Thyroid gland (tissue), 4 donors: ENCODE results near the gene CADPS. TPM values are rescaled to one million over a fixed set of nuclear protein-coding genes. Genes with fewer than 3 reads are reported as not detected.

Source experiments
- DNase-seq, 2 donors: peaks; one replicate each; pipeline ENCODE4 v3.0.0-alpha.2; 2019
- H3K27ac ChIP-seq, 3 donors: fragments of 200-600 bp; sonication (generic); 1 replicate in 2 of 3; 2 replicates in 1 of 3; pipeline ENCODE4 v1.5.1; 2016 to 2019; ENCODE audit warnings: mild to moderate bottlenecking in 1 of 3, moderate library complexity in 1 of 3
- H3K27me3 ChIP-seq: fragments of 200-600 bp; sonication (generic); one replicate; pipeline ENCODE4 v1.5.1; 2019
- H3K36me3 ChIP-seq, 2 donors: fragments of 200-600 bp; sonication (generic); one replicate each; pipeline ENCODE4 v1.5.1; 2016 to 2019
- H3K4me1 ChIP-seq, 2 donors: fragments of 200-600 bp; sonication (generic); one replicate each; pipeline ENCODE4 v1.5.1; 2017 to 2019
- H3K4me3 ChIP-seq, 3 donors: fragments of 200-600 bp; sonication (generic); replicated peaks in 1 of 3; 1 replicate in 2 of 3; 2 replicates in 1 of 3; pipeline ENCODE4 v1.5.1; 2016; ENCODE audit warnings: mild to moderate bottlenecking in 1 of 3
- H3K9me3 ChIP-seq: fragments of 200-600 bp; sonication (generic); one replicate; pipeline ENCODE4 v1.5.1; 2017
- CTCF ChIP-seq, 6 experiments: fragments of 200-600 bp in 3 of 6; fragments of 450-650 bp in 3 of 6; sonication (generic) in 3 of 6; IDR thresholded peaks; one replicate each; pipeline ENCODE4 v1.5.1; 2016 to 2019; ENCODE audit warnings: antibody characterized with exemption in 6 of 6, mild to moderate bottlenecking in 2 of 6, inconsistent platforms in 1 of 6, moderate library complexity in 1 of 6
- POLR2A ChIP-seq, 2 donors: fragments of 450-650 bp; IDR thresholded peaks; one replicate each; pipeline ENCODE4 v1.6.1; 2017; ENCODE audit warnings: antibody characterized with exemption in 2 of 2, mild to moderate bottlenecking in 2 of 2, moderate library complexity in 1 of 2
- WGBS, 2 donors: methylation state at CpG; one replicate each; pipeline ENCODE4 v1.1.5; 2017; 5-methylcytosine and 5-hydroxymethylcytosine counted together
- intact Hi-C: fragments of 100-400 bp; cut with DNase I; formaldehyde crosslinking; loops from one replicate; pipeline ENCODE4 v1.15.1; 2023
- total RNA-seq, 4 donors: library from RNA; depleted of rRNA; stranded (reverse); fragments of >200 nt; gene quantifications; one replicate each; pipeline ENCODE4 v1.2.3, GENCODE V29; 2016

The CADPS gene
- total RNA-seq, 4 donors from 2014 or later, result 1.6 to 9.5 TPM; not detected in 2

DNA sequence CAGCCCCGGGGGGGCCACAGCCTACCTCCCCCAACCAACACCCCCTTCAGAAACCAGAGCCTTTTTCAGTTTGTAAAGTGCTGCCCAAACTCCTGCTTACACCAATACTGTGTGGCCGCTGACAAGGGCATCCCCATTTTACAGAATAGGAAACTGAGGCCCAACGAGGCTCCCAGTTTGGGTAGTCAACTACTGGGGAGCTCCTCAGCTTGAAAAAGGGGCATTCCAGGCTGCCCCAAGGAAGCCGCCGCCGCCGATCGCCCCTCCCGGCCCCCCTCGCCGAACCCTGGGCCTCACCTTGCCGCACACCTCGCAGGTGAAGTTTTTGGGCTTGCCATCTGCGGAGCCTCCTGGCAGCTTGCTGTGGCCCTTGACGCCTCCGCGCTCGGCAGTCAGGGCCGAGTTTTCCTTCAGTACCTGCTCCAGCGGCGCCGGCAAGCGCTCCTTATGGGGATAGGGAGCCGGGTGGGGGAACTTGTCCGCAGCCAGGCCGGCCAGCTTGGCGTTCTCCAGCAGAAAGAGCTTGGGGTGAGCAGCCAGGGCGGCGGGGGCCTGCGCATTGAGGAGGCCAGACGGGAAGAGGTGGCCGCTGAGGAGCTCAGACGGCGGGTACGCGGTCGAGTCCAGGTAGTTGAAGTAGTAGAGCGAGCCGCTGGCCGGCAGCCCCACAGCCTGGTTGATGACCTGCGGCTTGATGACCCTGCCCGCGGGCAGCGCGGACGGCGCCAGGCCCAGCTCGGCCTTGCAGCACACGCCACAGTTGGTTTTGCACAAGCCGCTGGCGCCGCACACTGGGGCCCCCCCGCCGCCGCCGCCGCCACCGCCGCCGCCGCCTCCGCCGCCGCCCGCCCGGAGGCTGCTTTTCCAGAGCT lies 503.3 kb downstream of the CADPS start:
- intact Hi-C loops, result no loop called here
- no peak for DNase-seq
- WGBS, 2 donors, result 0 to 4% methylated on average over 3 to 34 of the region's 66 CpGs
- H3K36me3 ChIP-seq, result no peaks in the 10 kb centered on the region
- no peak overlapping the region for H3K4me3 ChIP-seq
- H3K4me1 ChIP-seq, result peaks cover 3 to 34% of the 10 kb centered on the region in 2 donors
- no peaks in the 10 kb centered on the region for H3K9me3 ChIP-seq
- no peak overlapping the region for H3K27ac ChIP-seq
- TF ChIP-seq POLR2A (IDR thresholded peaks at IDR 0.05) (no peak), CTCF (IDR thresholded peaks at IDR 0.05) (no peak)
- H3K27me3 ChIP-seq, result peaks cover 47% of the 10 kb centered on the region

DNA sequence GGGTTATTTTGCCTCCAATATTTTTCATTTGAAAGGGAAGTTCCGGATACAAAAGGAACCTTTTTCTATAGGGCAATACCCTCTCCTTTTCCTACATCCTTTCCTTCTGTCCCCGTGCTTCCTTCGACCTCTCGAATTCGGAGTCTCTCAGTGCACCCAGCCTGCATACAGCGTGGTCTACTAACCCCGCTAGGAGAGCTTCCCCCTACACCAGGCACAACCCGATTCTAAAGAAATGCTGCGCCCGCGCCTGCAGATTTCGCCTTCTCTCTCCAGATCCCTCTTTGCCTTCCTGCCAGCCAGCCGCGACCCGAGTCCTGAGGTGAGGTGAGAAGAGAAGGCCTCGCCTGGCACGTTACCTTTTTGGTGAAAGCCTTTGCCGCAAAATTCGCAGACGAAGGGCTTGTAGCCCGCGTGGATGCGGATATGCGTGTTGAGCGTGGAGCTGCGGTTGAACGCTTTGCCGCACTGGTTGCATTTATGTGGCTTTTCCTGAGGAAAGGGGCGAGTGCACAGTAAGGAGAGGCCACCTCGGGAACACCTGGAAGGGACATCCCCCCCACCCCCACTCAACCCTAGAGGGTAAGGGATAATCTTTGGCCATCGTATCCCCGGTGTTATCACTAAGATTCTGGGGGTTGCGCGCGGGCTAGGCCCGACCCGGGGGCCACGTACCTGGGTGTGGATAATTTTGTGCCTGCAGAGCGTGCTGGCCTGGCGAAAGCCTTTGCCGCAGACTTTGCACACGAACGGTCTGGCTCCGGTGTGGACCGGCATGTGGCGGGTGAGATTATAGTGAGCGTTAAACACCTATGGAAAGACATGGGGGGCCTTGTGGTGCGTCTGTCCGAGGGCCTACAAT lies 504.1 kb downstream of the CADPS start:
- no peak for TF ChIP-seq POLR2A (IDR thresholded peaks at IDR 0.05)
- no peak for TF ChIP-seq CTCF (IDR thresholded peaks at IDR 0.05)
- H3K27ac ChIP-seq, result no peak overlapping the region
- no peak for DNase-seq
- WGBS, 2 donors, result 7 to 8% methylated on average over 44 to 45 of the region's 49 CpGs
- H3K4me3 ChIP-seq, result no peak overlapping the region
- H3K36me3 ChIP-seq, result no peaks in the 10 kb centered on the region
- peaks cover 43% of the 10 kb centered on the region for H3K27me3 ChIP-seq
- H3K4me1 ChIP-seq, result peaks cover 3 to 34% of the 10 kb centered on the region in 2 donors
- intact Hi-C loops, result no loop called here
- H3K9me3 ChIP-seq, result no peaks in the 10 kb centered on the region

DNA sequence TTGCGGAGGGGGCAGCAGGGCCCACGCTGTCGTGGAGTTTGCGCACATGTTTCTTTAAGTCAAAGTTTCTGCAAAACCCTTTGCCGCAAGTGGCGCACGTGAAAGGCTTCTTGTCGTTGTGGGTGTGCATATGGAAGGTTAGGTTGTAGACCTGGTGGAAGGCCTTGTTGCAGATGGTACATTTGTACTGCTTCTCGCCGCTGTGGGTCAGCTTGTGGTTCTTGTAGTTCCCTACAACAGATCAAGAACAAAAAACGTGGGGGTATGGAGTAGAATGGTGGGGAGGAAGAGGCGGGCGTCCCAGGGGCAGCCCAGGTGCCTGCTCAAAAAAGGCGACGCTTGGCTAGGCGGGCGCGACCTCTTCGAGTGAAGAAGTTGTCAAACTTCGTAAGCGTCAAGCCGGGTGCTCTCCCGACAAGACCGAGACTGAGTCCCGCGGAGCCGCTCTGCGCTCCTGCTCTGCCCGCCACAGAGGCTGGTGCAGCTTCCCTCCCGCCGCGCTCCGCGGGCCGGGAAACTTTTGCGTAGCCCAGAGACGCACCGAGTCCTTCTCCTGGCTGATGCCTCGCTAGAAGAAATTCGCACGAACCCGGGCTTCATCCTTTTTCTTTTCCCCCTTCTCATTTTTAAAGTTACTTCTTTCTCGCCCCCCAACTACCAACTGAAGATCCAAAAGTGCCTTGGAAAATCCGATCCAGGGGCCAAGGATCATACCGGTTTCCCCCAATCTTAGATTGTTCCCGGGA lies 504.9 kb downstream of the CADPS start:
- Histone ChIP-seq H3K27ac (no peak overlapping the region), H3K27me3 (peaks cover 38% of the 10 kb centered on the region), H3K36me3 (no peaks in the 10 kb centered on the region), H3K4me3 (no peak overlapping the region), H3K9me3 (no peaks in the 10 kb centered on the region), H3K4me1 (peaks cover 3 to 34% of the 10 kb centered on the region in 2 donors)
- DNase-seq, result no peak
- WGBS, 2 donors, result 4 to 10% methylated on average over 46 of the region's 46 CpGs
- intact Hi-C loops, result no loop called here
- TF ChIP-seq CTCF (IDR thresholded peaks at IDR 0.05) (no peak), POLR2A (IDR thresholded peaks at IDR 0.05) (no peak)

DNA sequence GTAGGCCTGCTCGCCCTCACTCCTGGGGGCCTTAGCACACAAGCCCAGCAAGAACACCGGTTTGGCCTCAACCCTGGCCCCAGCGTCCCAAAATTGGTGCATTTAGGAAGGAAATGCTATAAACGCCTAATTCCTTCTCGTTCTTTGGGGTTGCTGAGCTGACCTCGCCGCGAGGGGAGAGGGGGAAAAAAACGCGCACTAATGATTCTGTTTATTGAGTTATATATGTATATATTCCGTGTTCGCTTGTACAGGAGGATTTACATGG lies 505.8 kb downstream of the CADPS start:
- intact Hi-C loops, result no loop called here
- TF ChIP-seq POLR2A (IDR thresholded peaks at IDR 0.05), result no peak
- no peak for TF ChIP-seq CTCF (IDR thresholded peaks at IDR 0.05)
- peaks cover 3 to 32% of the 10 kb centered on the region in 2 donors for H3K4me1 ChIP-seq
- no peaks in the 10 kb centered on the region for H3K36me3 ChIP-seq
- no peak overlapping the region for H3K4me3 ChIP-seq
- peaks cover 34% of the 10 kb centered on the region for H3K27me3 ChIP-seq
- WGBS, 2 donors, result 16 to 17% methylated on average over 12 of the region's 12 CpGs
- no peak overlapping the region for H3K27ac ChIP-seq
- H3K9me3 ChIP-seq, result no peaks in the 10 kb centered on the region
- DNase-seq, result no peak
